Naive thymus-derived CD8-positive, alpha-beta T cell (primary cell): ENCODE data around the gene RNF13. TPM values are rescaled to one million over a fixed set of nuclear protein-coding genes. Genes with fewer than 3 reads are reported as not detected.
"Not testable (repeated sequence)": the region's sequence is repeated elsewhere in the genome, so short reads cannot be mapped to it uniquely, and the experiment has no call there.

Experiments
- ATAC-seq, 2 donors: fragments of 150-1000 bp; cut with Tn5 transposase in 1 of 2; sonication (Bioruptor Pico), chemical (Tn5 transposase) in 1 of 2; 1 replicate in 1 of 2; 2 replicates in 1 of 2; pipeline ENCODE4 v1.10.0; 2021; ENCODE audit warnings: mild to moderate bottlenecking in 2 of 2, moderate library complexity in 2 of 2
- POLR2A ChIA-PET: fragments of 350-600 bp; sonication (Branson Sonifier 250); formaldehyde crosslinking; loops from one replicate; lab custom pipeline; 2021; ENCODE audit warnings: antibody characterized with exemption; lab: Charles Lee
- DNase-seq, 10 donors: peaks; one replicate each; pipeline versions ENCODE4 v3.0.0 to v3.0.0-alpha.2; 2020 to 2022
- H3K27ac Mint-ChIP-seq, 10 donors: one replicate each; pipeline ENCODE4 v1.8.0; 2020 to 2022; ENCODE audit warnings: mild to moderate bottlenecking in 10 of 10, mixed read lengths in 10 of 10, moderate library complexity in 4 of 10, inconsistent platforms in 1 of 10
- H3K27me3 Mint-ChIP-seq, 5 donors: one replicate each; pipeline ENCODE4 v1.8.0; 2021 to 2022; ENCODE audit warnings: mixed read lengths in 5 of 5
- H3K36me3 Mint-ChIP-seq, 3 donors: one replicate each; pipeline ENCODE4 v1.8.0; 2020 to 2022; ENCODE audit warnings: mixed read lengths in 3 of 3, mild to moderate bottlenecking in 2 of 3, inconsistent platforms in 1 of 3
- H3K4me1 Mint-ChIP-seq, 4 donors: one replicate each; pipeline ENCODE4 v1.8.0; 2021 to 2022; ENCODE audit warnings: mixed read lengths in 4 of 4
- H3K4me3 Mint-ChIP-seq, 10 donors: one replicate each; pipeline ENCODE4 v1.8.0; 2020 to 2022; ENCODE audit warnings: mild to moderate bottlenecking in 10 of 10, mixed read lengths in 10 of 10, moderate library complexity in 6 of 10, inconsistent platforms in 1 of 10
- H3K9me3 Mint-ChIP-seq, 9 donors: one replicate each; pipeline ENCODE4 v1.8.0; 2020 to 2022; ENCODE audit warnings: mixed read lengths in 9 of 9, mild to moderate bottlenecking in 3 of 9, inconsistent platforms in 1 of 9, moderate library complexity in 1 of 9
- polyA plus RNA-seq, 3 donors: library from polyadenylated mRNA; unstranded; fragments of 300-500 nt; fragmentation: Illumina TruSeq; gene quantifications; one replicate each; pipeline ENCODE4 v1.2.3, GENCODE V29; 2021
- total RNA-seq, 8 experiments: library from RNA in 2 of 8; stranded (reverse) in 2 of 8; gene quantifications; one replicate each; pipeline ENCODE4 v1.2.3 and lab custom pipeline; 2021 to 2026

Gene RNF13
- total and polyA plus RNA-seq, 5 experiments from 2014 or later, result 75.8 to 136 (median 84.1) TPM

GRCh38 chr3:149917124-149917667, 104.2 kb downstream of the RNF13 start:
- Mint-ChIP-seq H3K27ac (no peak overlapping the region), H3K36me3 (peaks cover 11 to 65% (median 41%) of the 10 kb centered on the region in 3 donors), H3K4me3 (no peak overlapping the region), H3K27me3 (no peaks in the 10 kb centered on the region), H3K4me1 (peaks cover 0 to 4% (median under 1%) of the 10 kb centered on the region in 4 donors), H3K9me3 (no peaks in the 10 kb centered on the region)
- no peak for DNase-seq
- no peak for ATAC-seq
- POLR2A ChIA-PET, result no interaction called here

DNA sequence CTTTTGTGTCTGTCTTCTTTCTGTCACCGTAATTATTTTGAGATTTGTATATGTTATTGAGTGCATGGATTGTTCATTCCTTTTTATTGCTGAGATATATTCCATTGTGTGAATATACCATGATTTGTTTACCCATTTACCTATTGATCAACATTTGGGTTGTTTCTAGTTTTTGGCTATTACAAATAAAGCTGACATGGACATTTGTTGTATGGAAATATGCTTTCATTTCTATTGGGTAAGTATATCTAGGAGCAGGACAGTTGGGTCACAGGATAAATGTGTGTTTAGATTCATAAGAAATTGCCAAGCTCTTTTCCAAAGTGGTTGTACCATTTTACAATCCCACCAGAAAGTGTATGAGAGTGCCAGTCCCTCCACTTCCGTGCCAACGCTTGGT, 106.5 kb downstream of the RNF13 start:
- ATAC-seq, result no peak
- peaks cover 6 to 56% (median 32%) of the 10 kb centered on the region in 3 donors for H3K36me3 Mint-ChIP-seq
- no peaks in the 10 kb centered on the region for H3K27me3 Mint-ChIP-seq
- no peak overlapping the region for H3K4me3 Mint-ChIP-seq
- no peak for DNase-seq
- POLR2A ChIA-PET, result no interaction called here
- peaks cover 0 to 4% (median under 1%) of the 10 kb centered on the region in 4 donors for H3K4me1 Mint-ChIP-seq
- no peak overlapping the region for H3K27ac Mint-ChIP-seq
- H3K9me3 Mint-ChIP-seq, result no peaks in the 10 kb centered on the region

GRCh38 chr3:149920119-149920518, 107.1 kb downstream of the RNF13 start:
- Mint-ChIP-seq H3K36me3 (peaks cover 6 to 50% (median 32%) of the 10 kb centered on the region in 3 donors), H3K27ac (no peak overlapping the region), H3K27me3 (no peaks in the 10 kb centered on the region), H3K4me1 (peaks cover 0 to 4% (median under 1%) of the 10 kb centered on the region in 4 donors), H3K4me3 (no peak overlapping the region), H3K9me3 (no peaks in the 10 kb centered on the region)
- ATAC-seq (no peak), DNase-seq (no peak)
- POLR2A ChIA-PET, result no interaction called here

DNA sequence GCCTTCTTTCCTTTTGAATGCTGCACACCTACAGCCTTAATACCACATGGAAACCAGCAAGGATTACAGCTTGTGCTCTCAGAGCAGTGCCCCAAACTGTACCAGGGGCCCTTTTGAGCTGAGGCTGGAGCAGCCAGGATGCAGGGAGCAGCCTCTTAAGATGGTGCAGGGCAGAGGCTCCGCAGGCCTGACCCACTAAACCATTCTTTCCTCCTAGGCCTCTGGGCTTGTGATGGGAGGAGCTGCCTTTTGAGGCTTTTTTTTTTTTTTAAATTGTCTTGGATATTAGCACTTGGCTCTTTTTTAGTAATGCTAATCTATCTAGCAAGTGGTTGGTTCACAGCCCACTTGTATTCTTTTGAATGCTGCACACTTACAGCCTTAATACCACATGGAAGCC, 120.0 kb downstream of the RNF13 start:
- no peak for ATAC-seq
- POLR2A ChIA-PET, result interaction anchor here (0.6 to 0.7 kb wide), 2 partner anchors 364 to 1463 kb away, joined by 3 read pairs; no protein-coding TSS in a partner anchor
- peaks cover 20 to 61% (median 43%) of the 10 kb centered on the region in 3 donors for H3K36me3 Mint-ChIP-seq

GRCh38 chr3:149933858-149934257, 120.8 kb downstream of the RNF13 start:
- Mint-ChIP-seq H3K27ac (peak overlapping the region in 1 of 10 donors; percentile 0), H3K4me3 (no peak overlapping the region), H3K9me3 (peaks cover 0 to 15% (median 6%) of the 10 kb centered on the region in 9 donors), H3K4me1 (peaks cover 4 to 13% (median 10%) of the 10 kb centered on the region in 4 donors), H3K36me3 (peaks cover 20 to 62% (median 39%) of the 10 kb centered on the region in 3 donors), H3K27me3 (no peaks in the 10 kb centered on the region)
- ATAC-seq, result no peak
- DNase-seq, result no peak
- POLR2A ChIA-PET, result interaction anchor here (0.7 kb wide), 1 partner anchor 363 kb away, joined by 3 read pairs; no protein-coding TSS in a partner anchor

More for the DNA sequence above, 120.0 kb downstream of the RNF13 start:
- H3K27me3 Mint-ChIP-seq, result no peaks in the 10 kb centered on the region
- peaks cover 0 to 15% (median 6%) of the 10 kb centered on the region in 9 donors for H3K9me3 Mint-ChIP-seq
- DNase-seq, result no peak
- H3K27ac Mint-ChIP-seq, result no peak overlapping the region
- peaks cover 4 to 13% (median 10%) of the 10 kb centered on the region in 4 donors for H3K4me1 Mint-ChIP-seq
- no peak overlapping the region for H3K4me3 Mint-ChIP-seq

GRCh38 chr3:149934524-149934923, 121.5 kb downstream of the RNF13 start:
- Mint-ChIP-seq H3K27ac (peak overlapping the region in 1 of 10 donors; percentile 24), H3K9me3 (peaks cover 0 to 15% (median 6%) of the 10 kb centered on the region in 9 donors), H3K27me3 (no peaks in the 10 kb centered on the region), H3K36me3 (peaks cover 25 to 62% (median 38%) of the 10 kb centered on the region in 3 donors), H3K4me1 (peaks cover 9 to 17% (median 14%) of the 10 kb centered on the region in 4 donors), H3K4me3 (no peak overlapping the region)
- POLR2A ChIA-PET, result no interaction called here
- ATAC-seq, result no peak
- no peak for DNase-seq

- POLR2A ChIA-PET, result no interaction called here
- peak in 8 of 10 donors; percentile 3 to 61 (median 28) for DNase-seq
- peaks cover 19 to 66% (median 29%) of the 10 kb centered on the region in 3 donors for H3K36me3 Mint-ChIP-seq
- no peaks in the 10 kb centered on the region for H3K27me3 Mint-ChIP-seq
- no peak overlapping the region for H3K4me3 Mint-ChIP-seq
- peaks cover 8 to 19% (median 14%) of the 10 kb centered on the region in 4 donors for H3K4me1 Mint-ChIP-seq
- H3K9me3 Mint-ChIP-seq, result peaks cover 0 to 12% (median 3%) of the 10 kb centered on the region in 9 donors
- H3K27ac Mint-ChIP-seq, result peak overlapping the region in 1 of 10 donors; percentile 2
- no peak for ATAC-seq
These were observed 123.8 kb downstream of the RNF13 start for GRCh38 chr3:149936812-149937230.

- Mint-ChIP-seq H3K4me1 (peaks cover 9 to 23% (median 14%) of the 10 kb centered on the region in 4 donors), H3K36me3 (peaks cover 25 to 68% (median 32%) of the 10 kb centered on the region in 3 donors), H3K9me3 (peaks cover 0 to 15% (median 0%) of the 10 kb centered on the region in 9 donors)
- H3K27ac Mint-ChIP-seq, H3K4me3 Mint-ChIP-seq, DNase-seq, POLR2A ChIA-PET, ATAC-seq, H3K27me3 Mint-ChIP-seq: not testable (repeated sequence)
These were observed 125.5 kb downstream of the RNF13 start for GRCh38 chr3:149938392-149939055.

DNA sequence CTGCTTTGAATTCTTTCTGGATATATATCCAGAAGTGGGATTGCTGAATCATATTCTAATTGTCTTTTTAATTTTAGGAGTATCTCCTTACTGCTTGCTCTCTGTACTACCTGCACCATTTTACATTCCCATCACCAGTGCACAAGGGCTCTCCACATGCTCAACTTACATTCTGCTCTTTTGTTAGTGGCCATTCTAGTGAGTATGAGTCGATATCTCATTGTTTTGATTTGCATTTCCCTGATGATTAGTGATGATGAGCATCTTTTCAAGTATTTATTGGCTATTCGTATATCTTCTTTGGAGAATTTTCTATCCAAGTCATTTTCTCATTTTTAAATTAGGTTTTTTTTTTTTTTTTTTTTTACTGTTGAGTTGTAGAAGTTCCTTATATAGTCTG, 128.2 kb downstream of the RNF13 start:
- Mint-ChIP-seq H3K36me3 (peaks cover 23 to 56% (median 41%) of the 10 kb centered on the region in 3 donors), H3K27ac (peak overlapping the region in 1 of 10 donors; percentile 11)
- POLR2A ChIA-PET, result no interaction called here

DNA sequence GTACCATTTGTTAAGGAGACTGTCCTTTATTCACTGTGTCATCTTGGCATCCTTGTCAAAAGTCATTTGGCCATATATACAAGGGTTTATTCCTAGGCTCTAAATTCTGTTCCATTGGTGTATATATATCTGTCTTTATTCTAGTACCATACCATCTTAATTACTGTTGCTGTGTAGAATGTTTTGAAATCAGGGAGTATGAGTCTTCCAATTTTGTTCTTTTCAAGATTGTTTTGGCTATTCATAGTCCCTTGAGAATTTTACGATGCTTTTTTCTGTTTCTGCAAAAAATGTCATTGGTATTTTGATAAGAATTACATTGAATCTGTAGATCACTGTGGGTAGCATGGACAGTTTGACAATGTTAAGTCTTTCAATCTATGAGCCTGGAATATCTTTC, 128.9 kb downstream of the RNF13 start:
- Mint-ChIP-seq H3K9me3 (peaks cover 0 to 21% (median 0%) of the 10 kb centered on the region in 9 donors), H3K36me3 (peaks cover 23 to 60% (median 43%) of the 10 kb centered on the region in 3 donors), H3K4me1 (peaks cover 10 to 32% (median 15%) of the 10 kb centered on the region in 4 donors), H3K4me3 (no peak overlapping the region), H3K27me3 (no peaks in the 10 kb centered on the region), H3K27ac (no peak overlapping the region)
- POLR2A ChIA-PET, result no interaction called here
- DNase-seq (no peak), ATAC-seq (no peak)

More for the DNA sequence above, 128.2 kb downstream of the RNF13 start:
- ATAC-seq, result no peak
- DNase-seq, result no peak
- Mint-ChIP-seq H3K27me3 (no peaks in the 10 kb centered on the region), H3K4me1 (peaks cover 8 to 31% (median 13%) of the 10 kb centered on the region in 4 donors), H3K4me3 (no peak overlapping the region), H3K9me3 (peaks cover 0 to 21% (median 0%) of the 10 kb centered on the region in 9 donors)

DNA sequence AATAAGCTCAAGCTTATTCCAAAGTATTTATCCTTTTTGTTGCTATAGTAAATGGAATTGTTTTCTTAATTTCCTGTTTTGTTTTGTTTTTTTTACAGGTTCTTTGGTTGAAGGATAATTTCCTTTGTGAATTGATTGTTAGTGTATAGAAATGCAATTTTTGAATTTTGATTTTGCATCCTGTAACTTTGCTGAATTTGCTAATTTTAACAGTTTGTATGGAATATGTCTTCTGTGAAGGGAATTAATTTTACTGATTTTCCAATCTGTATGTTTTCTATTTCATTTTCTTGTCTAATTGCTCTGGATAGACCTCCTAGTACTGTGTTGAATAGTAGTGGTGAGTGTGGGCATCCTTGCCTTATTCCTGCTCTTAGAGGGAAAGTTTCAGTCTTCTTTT, 129.4 kb downstream of the RNF13 start:
- H3K4me1 Mint-ChIP-seq, result peaks cover 10 to 31% (median 17%) of the 10 kb centered on the region in 4 donors
- H3K27me3 Mint-ChIP-seq, result no peaks in the 10 kb centered on the region
- H3K36me3 Mint-ChIP-seq, result peaks cover 23 to 65% (median 45%) of the 10 kb centered on the region in 3 donors
- no peak for ATAC-seq
- peaks cover 0 to 21% (median 0%) of the 10 kb centered on the region in 9 donors for H3K9me3 Mint-ChIP-seq
- DNase-seq, result no peak
- H3K27ac Mint-ChIP-seq, result no peak overlapping the region
- H3K4me3 Mint-ChIP-seq, result no peak overlapping the region
- POLR2A ChIA-PET, result no interaction called here

GRCh38 chr3:149943966-149944365, 131.0 kb downstream of the RNF13 start:
- H3K36me3 Mint-ChIP-seq, result peaks cover 23 to 72% (median 47%) of the 10 kb centered on the region in 3 donors
- peak overlapping the region in 1 of 10 donors; percentile 9 for H3K27ac Mint-ChIP-seq
- ATAC-seq, H3K27me3 Mint-ChIP-seq, H3K4me3 Mint-ChIP-seq, POLR2A ChIA-PET, DNase-seq: not testable (repeated sequence)
- H3K4me1 Mint-ChIP-seq, result peaks cover 12 to 36% (median 18%) of the 10 kb centered on the region in 4 donors
- peaks cover 0 to 21% (median 0%) of the 10 kb centered on the region in 9 donors for H3K9me3 Mint-ChIP-seq

GRCh38 chr3:149947231-149947630, 134.2 kb downstream of the RNF13 start:
- ATAC-seq, result no peak
- Mint-ChIP-seq H3K4me1 (peaks cover 14 to 39% (median 21%) of the 10 kb centered on the region in 4 donors), H3K27ac (peak overlapping the region in 1 of 10 donors; percentile 55), H3K4me3 (peak overlapping the region in 1 of 10 donors; percentile 16), H3K36me3 (peaks cover 14 to 72% (median 40%) of the 10 kb centered on the region in 3 donors), H3K27me3 (no peaks in the 10 kb centered on the region), H3K9me3 (peaks cover 0 to 18% (median 0%) of the 10 kb centered on the region in 9 donors)
- POLR2A ChIA-PET, result no interaction called here
- DNase-seq, result no peak
